ENCODE data around the gene CCNJ. TPM values are rescaled to one million over a fixed set of nuclear protein-coding genes. Genes with fewer than 3 reads are reported as not detected.
"Not testable (repeated sequence)": the region's sequence is repeated elsewhere in the genome, so short reads cannot be mapped to it uniquely, and the experiment has no call there.

The CCNJ gene
- total RNA-seq, 1 experiment from 2014 or later, result 9.3 TPM

- DNase-seq (ENCODE audit: unreplicated experiment), result no peak
- Mint-ChIP-seq H3K4me3 (ENCODE audit: unreplicated experiment) (no peak overlapping the region), H3K27me3 (ENCODE audit: insufficient read depth, unreplicated experiment) (no peaks in the 10 kb centered on the region), H3K9me3 (ENCODE audit: unreplicated experiment) (no peaks in the 10 kb centered on the region), H3K4me1 (ENCODE audit: insufficient read depth, unreplicated experiment) (peaks cover 30% of the 10 kb centered on the region), H3K27ac (ENCODE audit: low read depth, unreplicated experiment) (peak overlapping the region; percentile 94), H3K36me3 (ENCODE audit: insufficient read depth, unreplicated experiment) (peaks cover 19% of the 10 kb centered on the region)
- no TSS peak for BruUV-seq (replicated peaks)
- ChIA-PET CTCF (interaction anchor here (0.5 to 2.1 kb wide), 20 partner anchors 12 to 820 kb away, joined by 3 to 29 read pairs (median 4); partner anchors contain the start of gene TCTN3), POLR2A (interaction anchor here (0.6 to 1.3 kb wide), 4 partner anchors 11 to 83 kb away, joined by 3 to 5 read pairs (median 4); partner anchors contain the start of gene ZNF518A)
- TF ChIP-seq CTCF (IDR thresholded peaks at IDR 0.05; ENCODE audit: unreplicated experiment), result no peak
- intact Hi-C loops (cut with micrococcal nuclease), result no loop called here
Measured at GRCh38 chr10:96046546-96046945, 3.2 kb downstream of the CCNJ start.

- POLR2A ChIA-PET, result interaction anchor here (0.6 to 1.3 kb wide), 4 partner anchors 10 to 82 kb away, joined by 3 to 5 read pairs (median 4); partner anchors contain the start of gene ZNF518A
Measured at GRCh38 chr10:96047004-96047649, 3.7 kb downstream of the CCNJ start.

GRCh38 chr10:96047925-96048324, 4.5 kb downstream of the CCNJ start:
- not testable (repeated sequence) for H3K27ac Mint-ChIP-seq (ENCODE audit: low read depth, unreplicated experiment); DNase-seq (ENCODE audit: unreplicated experiment); H3K9me3 Mint-ChIP-seq (ENCODE audit: unreplicated experiment); H3K27me3 Mint-ChIP-seq (ENCODE audit: insufficient read depth, unreplicated experiment); BruUV-seq (replicated peaks); H3K4me3 Mint-ChIP-seq (ENCODE audit: unreplicated experiment)
- intact Hi-C loops (cut with micrococcal nuclease), result loop anchor here (1.0 kb wide), 1 partner anchor 245 kb away; no protein-coding TSS in a partner anchor
- H3K4me1 Mint-ChIP-seq (ENCODE audit: insufficient read depth, unreplicated experiment), result peaks cover 30% of the 10 kb centered on the region
- ChIA-PET CTCF (interaction anchor here (0.7 to 2.1 kb wide), 8 partner anchors 10 to 354 kb away, joined by 3 to 29 read pairs (median 5); partner anchors contain the start of gene TCTN3), POLR2A (interaction anchor here (0.7 kb wide), 1 partner anchor 77 kb away, joined by 3 read pairs; no protein-coding TSS in a partner anchor)
- peaks cover 23% of the 10 kb centered on the region for H3K36me3 Mint-ChIP-seq (ENCODE audit: insufficient read depth, unreplicated experiment)

More at GRCh38 chr10:96047004-96047649, 3.7 kb downstream of the CCNJ start:
- Mint-ChIP-seq H3K36me3 (ENCODE audit: insufficient read depth, unreplicated experiment) (peaks cover 20% of the 10 kb centered on the region), H3K27ac (ENCODE audit: low read depth, unreplicated experiment) (peak overlapping the region; percentile 94), H3K4me1 (ENCODE audit: insufficient read depth, unreplicated experiment) (peaks cover 30% of the 10 kb centered on the region), H3K27me3 (ENCODE audit: insufficient read depth, unreplicated experiment) (no peaks in the 10 kb centered on the region), H3K4me3 (ENCODE audit: unreplicated experiment) (no peak overlapping the region), H3K9me3 (ENCODE audit: unreplicated experiment) (no peaks in the 10 kb centered on the region)
- intact Hi-C loops (cut with micrococcal nuclease), result loop anchor here (1.0 kb wide), 1 partner anchor 246 kb away; no protein-coding TSS in a partner anchor
- no peak for DNase-seq (ENCODE audit: unreplicated experiment)
- CTCF ChIA-PET, result interaction anchor here (0.5 to 2.1 kb wide), 23 partner anchors 11 to 821 kb away, joined by 3 to 29 read pairs (median 4); partner anchors contain the start of gene TCTN3
- TF ChIP-seq CTCF (IDR thresholded peaks at IDR 0.05; ENCODE audit: unreplicated experiment), result no peak
- no TSS peak for BruUV-seq (replicated peaks)

GRCh38 chr10:96049340-96049739, 6.0 kb downstream of the CCNJ start:
- no peak overlapping the region for H3K27ac Mint-ChIP-seq (ENCODE audit: low read depth, unreplicated experiment)
- no peaks in the 10 kb centered on the region for H3K9me3 Mint-ChIP-seq (ENCODE audit: unreplicated experiment)
- no peak for DNase-seq (ENCODE audit: unreplicated experiment)
- POLR2A ChIA-PET, result interaction anchor here (0.5 kb wide), 1 partner anchor 1696 kb away, joined by 5 read pairs; no protein-coding TSS in a partner anchor
- H3K27me3 Mint-ChIP-seq (ENCODE audit: insufficient read depth, unreplicated experiment), result no peaks in the 10 kb centered on the region
- BruUV-seq (replicated peaks), result no TSS peak
- no peak for TF ChIP-seq CTCF (IDR thresholded peaks at IDR 0.05; ENCODE audit: unreplicated experiment)
- intact Hi-C loops (cut with micrococcal nuclease), result no loop called here
- no peak overlapping the region for H3K4me3 Mint-ChIP-seq (ENCODE audit: unreplicated experiment)
- CTCF ChIA-PET, result interaction anchor here (0.6 to 1.5 kb wide), 5 partner anchors 32 to 430 kb away, joined by 3 to 4 read pairs (median 4); no protein-coding TSS in a partner anchor
- H3K4me1 Mint-ChIP-seq (ENCODE audit: insufficient read depth, unreplicated experiment), result peaks cover 30% of the 10 kb centered on the region
- peaks cover 23% of the 10 kb centered on the region for H3K36me3 Mint-ChIP-seq (ENCODE audit: insufficient read depth, unreplicated experiment)
